H1 (cell line): Measurements from ENCODE around the gene TCP11. TPM values are rescaled to one million over a fixed set of nuclear protein-coding genes. Genes with fewer than 3 reads are reported as not detected.

Experiments
- BACH1 ChIP-seq: IDR thresholded peaks from 2 replicates; pipeline ENCODE4 v1.6.1; 2012; ENCODE audit warnings: low read length, improper control_type of control experiment
- CBX5 ChIP-seq: fragments of 300-800, 300-1000 bp; sonication (generic); IDR thresholded peaks from 2 replicates; pipeline ENCODE4 v1.7.1; 2016; ENCODE audit warnings: antibody characterized with exemption, low read length, low read depth
- CHD2 ChIP-seq: IDR thresholded peaks from 2 replicates; pipeline ENCODE4 v1.6.1; 2012; ENCODE audit warnings: low read length, improper control_type of control experiment
- CHD7 ChIP-seq: fragments of 300-600 bp; sonication (generic); IDR thresholded peaks from 2 replicates; pipeline ENCODE4 v1.7.1; 2012; ENCODE audit warnings: low read length, moderate library complexity, mild to moderate bottlenecking, inconsistent platforms; ENCODE audit not compliant: insufficient replicate concordance
- GTF2F1 ChIP-seq: IDR thresholded peaks from 2 replicates; pipeline ENCODE4 v1.6.1; 2012; ENCODE audit warnings: low read depth, low read length, improper control_type of control experiment, borderline replicate concordance
- NANOG ChIP-seq: IDR thresholded peaks from 2 replicates; pipeline ENCODE4 v1.6.1; 2011; ENCODE audit warnings: low read length, low read depth, mild to moderate bottlenecking, inconsistent platforms; ENCODE audit not compliant: insufficient read depth, poor library complexity, severe bottlenecking
- SIN3A ChIP-seq, 2 experiments: IDR thresholded peaks in 1 of 2; conservative IDR thresholded peaks in 1 of 2; 2 replicates each; pipeline ENCODE4 v1.6.1; 2011 to 2012; ENCODE audit warnings: low read length in 2 of 2, improper control_type of control experiment in 1 of 2, low read depth in 1 of 2, mild to moderate bottlenecking in 1 of 2
- TEAD4 ChIP-seq: IDR thresholded peaks from 2 replicates; pipeline ENCODE4 v1.6.1; 2012; ENCODE audit warnings: low read depth, low read length, inconsistent platforms, mixed read lengths
- USF2 ChIP-seq: IDR thresholded peaks from 2 replicates; pipeline ENCODE4 v1.6.1; 2011; ENCODE audit warnings: low read length, improper control_type of control experiment
- polyA plus RNA-seq, 7 experiments: library from polyadenylated mRNA; depleted of rRNA in 3 of 7; stranded (reverse) in 5 of 7; unstranded in 2 of 7; fragments of >200 nt in 5 of 7; fragments of 200-250 nt in 2 of 7; gene quantifications; 1 replicate in 5 of 7; 2 replicates in 1 of 7; 4 replicates in 1 of 7; pipeline versions ENCODE4 v1.2.1 to v1.2.3, GENCODE V29; 2011 to 2013; ENCODE audit warnings: missing spikeins in 2 of 7, mixed read lengths in 2 of 7
- total RNA-seq: library from RNA; stranded (reverse); fragmentation: NEBNext Ultra II Directional; extraction: Animal tissue kit (Norgen Biotek cat#: 25700); gene quantifications from 2 replicates; pipeline ENCODE4 v1.2.1, GENCODE V29; 2021

Gene TCP11
- total and polyA plus RNA-seq, 2 of the 8 experiments (the other 6 are each of a cell fraction or from before 2014, with no cell fraction given), result 0.11 TPM; not detected in 1

GRCh38 chr6:35089216-35089934, 51.8 kb downstream of the TCP11 start (continued):
- TF ChIP-seq CHD7 (no peak), SIN3A (conservative IDR thresholded peaks at IDR 0.05 in 1 of 2, IDR thresholded peaks at IDR 0.05 in 1 of 2; ENCODE audit: low read depth in 1 of 2, low read length in 2 of 2) (no peak), TEAD4 (no peak), NANOG (no peak), CHD2 (no peak), USF2 (no peak), GTF2F1 (no peak), BACH1 (no peak), CBX5 (no peak)
